Heart left ventricle (tissue), 13 donors: ENCODE data around the gene ALG1.
"Not testable (repeated sequence)": the region's sequence is repeated elsewhere in the genome, so short reads cannot be mapped to it uniquely, and the experiment has no call there.

Experiments used
- POLR2A ChIP-seq, 2 donors: fragments of 450-650 bp; IDR thresholded peaks; one replicate each; pipeline ENCODE4 v1.6.1; 2017; ENCODE audit warnings: antibody characterized with exemption in 2 of 2, mild to moderate bottlenecking in 2 of 2, moderate library complexity in 2 of 2
- TF ChIP-seq, protein P1 (sequence below), 12 donors: fragments of 200-600 bp; sonication (generic) in 4 of 12; IDR thresholded peaks; one replicate each; pipeline versions ENCODE4 v1.5.0 to v1.8.0; 2018 to 2022; ENCODE audit warnings: antibody characterized with exemption in 12 of 12, mild to moderate bottlenecking in 5 of 12
- donor health status: ischemic (EF 13 %, LVEDD 7.1; RV severe dilation, severe dysfunction).
- donor health status: DM: no; HTN: yes; CAD: no.
- donor health status: DM: no; HTN: no; CAD: no.
- donor health status: ischemic (EF 25% LVEDD 6.9; RV normal size, moderate dysfunction).
- donor health status: ischemic (EF 25% LVEDD 5.7; RV mildly dilated, moderate dysfunction).
- donor health status: ischemic (EF 35%, LVEDD 5.7; RV mildly dilated, moderate dysfunction).
- donor health status: nonischemic (EF 11% LVEDD 7.7; RV severe dilation, severe dysfunction).
- donor health status: DM: yes; HTN: yes; CAD: no.
- donor health status: PGD.
- donor health status: ischemic (EF 29% LVEDD 5.4; RV normal size, mild dysfunction).
- donor health status: nonischemic (EF 23%, LVEDD 6.1; RV moderate dilation, normal function).

DNA sequence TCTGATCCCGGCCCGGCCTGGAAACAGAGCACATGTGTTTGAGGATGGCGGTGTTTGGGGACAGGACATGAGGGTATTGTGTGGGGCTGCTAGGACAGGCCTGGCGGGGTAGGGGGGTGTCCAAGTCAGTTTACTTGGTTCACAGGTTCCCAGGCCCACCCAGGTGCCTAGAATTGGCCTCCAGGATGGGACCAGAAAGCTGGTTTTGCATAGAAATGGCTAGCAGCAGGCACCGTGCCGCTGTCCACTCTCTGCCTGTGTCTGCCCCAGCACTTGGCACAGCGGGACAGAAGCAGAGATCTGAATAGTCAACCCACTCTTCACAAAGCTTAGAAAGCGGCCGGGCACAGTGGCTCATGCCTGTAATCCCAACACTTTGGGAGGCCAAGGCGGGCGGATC lies 14.1 kb downstream of the ALG1 start:
- TF ChIP-seq, protein P1, sequence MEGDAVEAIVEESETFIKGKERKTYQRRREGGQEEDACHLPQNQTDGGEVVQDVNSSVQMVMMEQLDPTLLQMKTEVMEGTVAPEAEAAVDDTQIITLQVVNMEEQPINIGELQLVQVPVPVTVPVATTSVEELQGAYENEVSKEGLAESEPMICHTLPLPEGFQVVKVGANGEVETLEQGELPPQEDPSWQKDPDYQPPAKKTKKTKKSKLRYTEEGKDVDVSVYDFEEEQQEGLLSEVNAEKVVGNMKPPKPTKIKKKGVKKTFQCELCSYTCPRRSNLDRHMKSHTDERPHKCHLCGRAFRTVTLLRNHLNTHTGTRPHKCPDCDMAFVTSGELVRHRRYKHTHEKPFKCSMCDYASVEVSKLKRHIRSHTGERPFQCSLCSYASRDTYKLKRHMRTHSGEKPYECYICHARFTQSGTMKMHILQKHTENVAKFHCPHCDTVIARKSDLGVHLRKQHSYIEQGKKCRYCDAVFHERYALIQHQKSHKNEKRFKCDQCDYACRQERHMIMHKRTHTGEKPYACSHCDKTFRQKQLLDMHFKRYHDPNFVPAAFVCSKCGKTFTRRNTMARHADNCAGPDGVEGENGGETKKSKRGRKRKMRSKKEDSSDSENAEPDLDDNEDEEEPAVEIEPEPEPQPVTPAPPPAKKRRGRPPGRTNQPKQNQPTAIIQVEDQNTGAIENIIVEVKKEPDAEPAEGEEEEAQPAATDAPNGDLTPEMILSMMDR (IDR thresholded peaks at IDR 0.05) = not testable (repeated sequence)
- not testable (repeated sequence) for TF ChIP-seq POLR2A (IDR thresholded peaks at IDR 0.05)
